HG02885 (cell line): ENCODE measurements around the gene KCNK3.

ENCODE experiments used
- ATAC-seq: cut with Tn5 transposase; IDR thresholded peaks from one replicate; pipeline ENCODE4 v1.9.1; 2021; ENCODE audit warnings: mild to moderate bottlenecking; ENCODE audit not compliant: unreplicated experiment, poor library complexity

Gene KCNK3

GRCh38 chr2:26709323-26710110, 17.0 kb downstream of the KCNK3 start:
- ATAC-seq = no peak

GRCh38 chr2:26710145-26710544, 17.6 kb downstream of the KCNK3 start:
- ATAC-seq = no peak

- no peak for ATAC-seq
Observed at GRCh38 chr2:26710743-26711456, 18.4 kb downstream of the KCNK3 start.

- ATAC-seq = no peak
Observed at GRCh38 chr2:26711457-26712161, 19.1 kb downstream of the KCNK3 start.

DNA sequence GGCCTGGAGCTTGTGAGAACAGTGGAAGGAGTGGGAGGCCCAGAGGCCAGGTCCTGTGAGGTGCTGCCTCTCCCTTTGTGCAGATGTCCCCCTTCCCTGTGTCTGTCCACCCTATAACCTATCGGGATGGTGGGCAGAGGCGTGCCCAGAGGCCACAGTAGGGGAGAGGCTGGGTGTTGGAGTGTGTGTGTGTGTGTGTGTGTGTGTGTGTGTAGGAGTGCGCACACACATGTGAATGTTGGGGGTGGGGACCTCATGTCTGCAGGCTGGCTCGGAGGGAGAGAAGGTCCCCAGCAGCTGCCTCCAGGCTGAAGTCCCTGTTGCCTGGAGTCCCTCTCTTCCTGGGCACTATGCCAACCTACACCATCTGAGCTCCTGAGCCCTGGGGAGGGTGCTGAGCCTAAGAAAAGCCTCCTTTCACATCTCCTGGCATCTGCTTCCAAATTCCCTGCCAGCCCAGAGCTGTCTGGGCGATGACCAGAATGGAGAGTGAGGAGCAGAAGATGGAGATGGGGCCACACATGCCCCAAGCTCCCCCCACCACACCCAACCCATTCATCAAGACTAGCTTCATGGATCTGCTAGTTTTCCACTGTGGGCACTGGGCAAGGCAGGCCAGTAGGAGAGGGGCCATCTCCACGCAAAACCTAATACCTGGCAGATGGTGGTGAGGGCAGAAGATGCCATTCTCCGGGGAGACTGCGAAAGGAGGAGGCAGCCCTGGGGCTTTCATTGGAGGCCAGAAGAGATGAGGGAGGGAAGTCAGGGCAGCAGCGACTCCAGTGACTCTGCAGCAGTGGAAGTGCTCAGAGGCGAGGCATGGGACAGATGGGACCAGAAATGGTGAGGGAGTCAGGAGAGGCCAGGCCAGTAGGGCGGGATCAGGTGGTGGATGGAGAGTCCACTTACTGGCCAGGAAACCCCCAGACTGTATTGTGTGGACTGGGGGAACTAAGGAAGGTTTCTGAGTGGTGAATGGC, 20.3 kb downstream of the KCNK3 start:
- no peak for ATAC-seq

GRCh38 chr2:26715528-26716270, 23.2 kb downstream of the KCNK3 start:
- ATAC-seq = no peak

GRCh38 chr2:26716340-26716739, 23.8 kb downstream of the KCNK3 start:
- ATAC-seq = no peak

DNA sequence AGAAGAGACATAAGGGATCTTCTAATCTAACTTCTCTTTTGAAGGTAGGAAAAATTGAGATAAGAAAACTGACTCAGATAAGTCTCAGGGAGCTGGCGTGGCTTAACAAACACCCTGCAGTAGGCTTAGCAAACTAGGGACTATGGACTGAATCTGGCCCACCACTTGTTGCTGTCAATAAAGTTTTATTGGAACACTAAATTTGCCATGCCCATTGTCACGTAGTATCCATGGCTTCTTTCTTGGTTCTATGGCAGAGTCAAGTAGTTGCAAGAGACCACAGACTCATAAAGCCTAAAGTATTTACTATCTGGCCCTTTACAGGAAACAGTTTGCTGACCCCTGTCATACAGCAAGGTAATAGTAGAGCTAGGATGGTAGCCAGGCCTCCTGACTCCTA, 24.2 kb downstream of the KCNK3 start:
- ATAC-seq = no peak

DNA sequence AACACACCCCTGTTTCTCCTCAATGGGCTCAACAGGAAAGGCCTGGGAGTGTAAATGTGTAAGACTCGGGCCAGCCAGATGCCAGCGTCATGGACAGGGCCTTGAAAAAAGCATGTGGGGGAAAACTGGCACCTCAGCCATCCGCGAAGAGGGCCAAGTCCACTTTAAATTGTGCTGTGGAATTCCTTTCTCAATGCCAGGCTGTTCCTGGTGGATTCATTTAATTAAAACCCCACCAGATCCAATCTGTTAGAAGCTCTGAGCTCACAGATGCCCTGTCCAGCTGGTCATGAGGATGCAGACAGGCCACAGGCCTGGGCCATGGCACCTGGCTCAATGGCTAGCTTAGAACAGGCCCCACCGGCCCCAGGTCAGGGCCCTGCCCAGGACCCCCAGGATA, 24.8 kb downstream of the KCNK3 start:
- no peak for ATAC-seq

GRCh38 chr2:26718949-26719686, 26.6 kb downstream of the KCNK3 start:
- ATAC-seq = no peak

GRCh38 chr2:26720322-26721114, 28.0 kb downstream of the KCNK3 start:
- no peak for ATAC-seq

- no peak for ATAC-seq
Observed at GRCh38 chr2:26721115-26722032, 28.9 kb downstream of the KCNK3 start.

GRCh38 chr2:26722328-26722727, 29.8 kb downstream of the KCNK3 start:
- ATAC-seq = no peak

GRCh38 chr2:26722911-26723310, 30.4 kb downstream of the KCNK3 start:
- ATAC-seq = no peak

DNA sequence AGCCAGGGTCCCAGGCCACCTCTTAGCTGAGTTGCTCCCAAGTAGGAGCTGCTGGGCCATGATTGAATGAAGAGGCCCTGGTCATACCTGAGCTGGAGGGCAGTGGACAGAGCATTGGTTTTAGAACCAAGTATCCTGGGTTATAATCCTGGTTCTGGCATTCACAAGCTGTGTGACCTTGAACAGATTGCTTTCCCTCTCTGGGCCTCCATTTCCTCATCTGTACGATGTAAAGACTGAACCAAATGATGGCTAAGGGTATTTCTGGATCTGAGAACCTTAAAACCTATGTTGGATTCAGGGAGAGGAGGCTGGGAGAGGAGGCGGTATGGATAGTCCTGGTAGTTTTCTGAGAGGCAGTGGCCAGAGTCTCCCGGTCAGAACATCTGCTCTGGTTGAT, 31.0 kb downstream of the KCNK3 start:
- no peak for ATAC-seq

GRCh38 chr2:26723991-26724750, 31.6 kb downstream of the KCNK3 start:
- no peak for ATAC-seq
